GM21723 (cell line): ENCODE measurements around the gene FAU.

Experiments used
- ATAC-seq: cut with Tn5 transposase; IDR thresholded peaks from one replicate; pipeline ENCODE4 v1.9.1; 2021; ENCODE audit warnings: mild to moderate bottlenecking, moderate library complexity; ENCODE audit not compliant: unreplicated experiment

The FAU gene

DNA sequence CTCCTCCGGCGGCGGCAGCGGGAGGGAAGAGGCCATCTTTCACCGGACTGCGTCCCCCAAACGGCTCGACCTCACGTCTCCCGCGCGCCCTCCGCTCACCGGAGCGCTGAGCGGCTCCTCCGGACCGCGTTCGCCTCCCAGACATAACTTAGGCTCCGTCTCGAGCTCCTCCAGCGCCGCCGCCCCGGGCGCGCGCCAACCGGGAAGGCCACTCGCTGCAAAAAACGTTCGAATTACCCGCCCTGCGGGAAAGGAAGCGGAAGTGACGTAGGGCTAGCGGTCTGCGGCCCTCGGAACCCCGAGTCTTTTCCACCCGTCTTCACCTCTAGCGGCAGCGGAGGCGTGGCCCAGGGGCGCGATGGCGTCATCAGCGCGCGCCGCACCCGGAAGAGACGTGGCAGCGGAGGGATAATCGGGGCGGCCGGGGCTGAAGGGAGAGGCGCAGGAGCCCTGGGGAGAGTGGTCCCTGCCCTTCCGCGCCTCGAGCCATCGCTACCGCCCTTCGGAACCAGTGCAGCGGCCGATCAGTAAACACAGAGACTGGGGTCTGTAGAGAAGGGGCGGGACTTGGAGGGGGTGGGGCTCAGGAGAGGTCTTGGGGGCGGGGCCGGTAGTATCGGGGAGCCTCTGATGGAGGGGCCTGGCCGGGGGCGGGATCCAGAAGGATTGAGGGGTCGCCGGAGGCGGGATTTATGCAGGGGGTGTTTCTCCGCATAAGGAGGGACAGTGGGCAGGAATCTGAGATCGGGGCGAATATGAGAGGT, 37.9 kb downstream of the FAU start, which contains the start of the genes CDCA5 and ZFPL1:
Gene CDCA5 (minus strand): TSS at position 207 of the 764 bp plus-strand sequence. CDS start 62 bp downstream, at position 145.
Gene ZFPL1 (plus strand): TSS at position 389 of the 764 bp plus-strand sequence. CDS start 477 bp downstream, outside the sequence.
- peak; percentile 69 for ATAC-seq

DNA sequence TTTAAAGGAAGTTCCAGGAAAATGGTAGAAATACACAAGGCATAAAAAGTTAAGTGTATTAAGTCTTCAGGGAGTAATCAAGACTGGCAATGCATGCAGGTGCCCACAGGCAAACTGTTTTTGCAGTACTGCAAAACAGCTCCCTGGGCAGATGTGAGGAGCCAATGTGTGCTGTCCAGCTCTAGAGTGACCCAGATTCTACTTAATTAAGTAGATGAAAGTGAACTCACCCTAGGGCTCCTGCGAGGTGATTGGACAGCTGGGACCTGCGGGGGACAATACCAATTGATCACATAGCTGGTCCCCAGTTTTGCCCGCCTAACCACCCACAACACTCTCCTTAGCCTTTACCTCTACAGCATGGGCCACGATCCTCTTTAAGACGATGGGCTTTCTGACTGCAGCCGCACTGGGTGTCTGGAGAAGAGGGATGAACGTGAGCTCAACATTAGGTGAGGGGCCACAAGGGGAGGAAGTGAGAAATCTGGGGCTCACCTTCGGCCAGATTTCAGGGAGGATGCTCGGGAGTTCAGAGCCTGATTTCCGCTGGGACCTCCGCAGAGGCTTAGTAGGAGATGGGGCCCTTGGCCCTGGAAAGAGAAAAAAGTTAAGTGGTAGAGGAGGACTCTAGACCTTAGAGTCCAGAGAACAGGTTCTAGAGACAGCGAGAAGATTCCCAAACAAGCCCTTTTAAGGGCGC, 38.6 kb downstream of the FAU start:
- peak; percentile 18 for ATAC-seq

DNA sequence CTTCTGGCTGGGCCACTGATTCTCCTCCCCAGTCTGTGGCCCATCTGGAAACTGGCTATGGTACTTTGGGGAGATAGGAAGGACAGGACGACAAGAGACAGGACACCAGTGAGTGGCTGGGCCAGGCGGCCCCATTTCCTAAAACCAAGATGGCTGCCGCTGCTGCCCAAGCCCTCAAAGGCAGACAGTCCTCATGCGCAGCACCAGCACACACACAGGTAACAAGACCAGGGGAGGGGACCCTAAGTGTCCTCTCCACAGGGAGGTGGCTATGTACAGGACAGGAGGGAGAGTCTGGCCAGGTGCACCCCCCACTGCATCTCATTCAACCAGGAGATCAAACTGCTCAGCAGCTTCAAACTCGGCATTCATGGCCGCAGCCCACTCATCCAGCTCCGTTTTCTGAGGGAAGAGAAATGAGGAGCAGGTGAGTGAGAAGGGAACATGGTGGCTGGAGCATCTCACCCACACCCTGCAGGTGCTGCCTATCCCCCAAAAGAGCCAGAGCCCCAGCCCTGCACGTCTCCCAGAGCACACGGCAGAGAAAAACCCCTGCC, 43.1 kb downstream of the FAU start:
- ATAC-seq: no peak

DNA sequence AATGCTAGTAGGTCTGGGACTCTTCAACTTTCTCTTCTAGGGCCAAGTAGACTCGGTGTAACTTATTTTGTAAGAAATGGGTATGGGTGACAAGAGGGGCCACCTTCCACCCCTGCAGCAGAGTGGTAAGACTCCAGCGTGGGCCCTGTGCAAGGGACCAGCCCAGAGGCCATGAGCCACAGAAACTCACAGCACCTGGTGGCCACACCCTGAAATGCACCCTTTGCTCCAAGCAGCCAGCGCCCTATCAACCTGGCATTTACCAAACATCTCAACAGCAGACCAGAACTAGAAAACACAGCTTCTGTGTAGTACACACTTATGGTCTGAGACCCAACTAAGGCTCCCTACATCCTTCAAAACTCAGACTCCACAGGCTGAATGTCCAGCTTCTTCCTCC, 43.8 kb downstream of the FAU start:
- ATAC-seq: peak; percentile 50

DNA sequence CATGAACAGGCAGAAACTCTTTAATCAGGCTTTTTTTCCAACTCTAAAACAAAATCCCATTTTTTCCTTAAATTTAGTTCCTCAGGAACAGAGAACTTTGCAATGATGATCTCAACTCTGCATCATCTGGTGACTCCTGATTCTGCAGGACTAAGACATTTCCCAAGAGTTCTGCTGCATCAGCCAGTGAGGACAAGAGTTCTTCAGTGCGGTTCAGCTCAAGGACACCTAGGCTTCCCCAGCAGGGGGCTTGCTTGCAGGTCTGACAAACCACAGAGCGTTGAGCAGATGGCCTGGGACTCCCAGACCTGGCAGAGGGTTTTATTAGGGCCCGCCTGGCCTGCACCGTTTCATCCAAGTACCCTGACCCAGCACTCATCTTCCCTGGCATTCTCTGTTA, 44.5 kb downstream of the FAU start:
- no peak for ATAC-seq

DNA sequence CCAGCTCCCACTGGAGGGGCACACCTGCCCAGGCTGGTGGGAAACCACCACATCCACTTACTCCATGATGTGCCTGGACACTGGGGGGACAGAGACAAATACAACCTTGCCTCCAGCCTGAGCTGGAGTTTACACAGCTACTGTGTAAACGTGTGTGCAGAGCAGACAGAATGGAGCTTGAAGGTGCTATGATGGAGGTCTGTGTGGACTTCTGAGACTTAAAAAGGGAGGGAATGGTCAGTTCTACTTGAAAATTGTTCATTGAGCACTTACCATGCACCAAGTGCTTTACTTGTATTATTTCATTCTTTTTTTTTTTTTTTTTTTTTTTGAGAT, 49.3 kb downstream of the FAU start:
- no peak for ATAC-seq

DNA sequence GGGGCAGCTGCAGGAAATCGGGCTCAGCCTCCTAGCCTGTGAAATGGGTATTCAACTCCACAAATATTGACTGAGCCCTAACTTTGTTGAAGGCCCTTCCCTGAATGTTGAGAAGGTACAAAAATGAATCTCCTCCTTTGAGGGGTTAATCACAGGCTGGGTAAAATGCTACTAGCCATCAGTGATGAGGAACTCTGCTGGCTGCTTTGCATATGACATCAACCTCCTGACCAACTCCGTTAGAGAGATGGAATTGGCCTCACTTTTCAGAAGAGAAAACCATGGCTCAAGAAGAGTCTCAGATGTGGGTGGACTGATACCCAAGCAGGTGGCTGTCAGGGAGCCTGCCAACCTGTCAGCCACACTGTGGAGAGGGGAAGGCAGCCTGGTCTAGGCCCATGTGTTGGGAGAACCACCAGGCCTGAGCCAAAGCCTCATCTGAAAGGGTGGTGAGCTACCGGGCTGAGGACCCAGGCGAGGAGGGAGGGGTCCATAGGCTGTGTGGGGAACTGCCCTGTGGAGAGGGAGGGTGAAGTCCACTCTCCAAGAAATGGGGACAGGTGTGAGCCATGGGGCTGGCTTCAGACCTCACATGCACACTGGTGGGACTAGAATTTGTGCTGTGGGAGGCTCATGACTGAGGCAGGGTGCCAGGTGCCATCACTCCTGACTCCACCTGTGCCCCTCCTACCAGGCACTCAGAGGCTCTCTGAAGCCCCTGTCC, 49.9 kb downstream of the FAU start:
- no peak for ATAC-seq
